HG03066 (cell line): ENCODE results near the gene KANSL1.
"Not testable (repeated sequence)": the region's sequence is repeated elsewhere in the genome, so short reads cannot be mapped to it uniquely, and the experiment has no call there.

Experiments
- ATAC-seq: cut with Tn5 transposase; IDR thresholded peaks from one replicate; pipeline ENCODE4 v1.9.1; 2021; ENCODE audit warnings: low read depth; ENCODE audit not compliant: unreplicated experiment

The KANSL1 gene

GRCh38 chr17:46007461-46007965 is 185.7 kb downstream of the KANSL1 start:
- ATAC-seq: no peak

GRCh38 chr17:46006082-46006481 is 187.1 kb downstream of the KANSL1 start:
- not testable (repeated sequence) for ATAC-seq

GRCh38 chr17:46003907-46004748 is 189.1 kb downstream of the KANSL1 start:
- ATAC-seq: no peak

GRCh38 chr17:46002973-46003316 is 190.3 kb downstream of the KANSL1 start:
- no peak for ATAC-seq

DNA sequence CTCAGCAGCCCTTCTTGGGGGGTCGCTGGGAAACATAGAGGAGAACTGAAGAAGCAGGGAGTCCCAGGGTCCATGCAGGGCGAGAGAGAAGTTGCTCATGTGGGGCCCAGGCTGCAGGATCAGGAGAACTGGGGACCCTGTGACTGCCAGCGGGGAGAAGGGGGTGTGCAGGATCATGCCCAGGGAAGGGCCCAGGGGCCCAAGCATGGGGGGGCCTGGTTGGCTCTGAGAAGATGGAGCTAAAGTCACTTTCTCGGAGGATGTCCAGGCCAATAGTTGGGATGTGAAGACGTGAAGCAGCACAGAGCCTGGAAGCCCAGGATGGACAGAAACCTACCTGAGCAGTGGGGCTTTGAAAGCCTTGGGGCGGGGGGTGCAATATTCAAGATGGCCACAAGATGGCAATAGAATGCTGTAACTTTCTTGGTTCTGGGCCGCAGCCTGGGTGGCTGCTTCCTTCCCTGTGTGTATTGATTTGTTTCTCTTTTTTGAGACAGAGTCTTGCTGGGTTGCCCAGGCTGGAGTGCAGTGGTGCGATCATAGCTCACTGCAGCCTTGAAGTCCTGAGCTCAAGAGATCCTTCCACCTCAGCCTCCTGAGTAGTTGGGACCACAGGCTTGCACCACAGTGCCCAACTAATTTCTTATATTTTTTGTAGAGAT is 190.8 kb downstream of the KANSL1 start:
- ATAC-seq: no peak

GRCh38 chr17:46001390-46002310 is 191.6 kb downstream of the KANSL1 start:
- ATAC-seq: no peak

DNA sequence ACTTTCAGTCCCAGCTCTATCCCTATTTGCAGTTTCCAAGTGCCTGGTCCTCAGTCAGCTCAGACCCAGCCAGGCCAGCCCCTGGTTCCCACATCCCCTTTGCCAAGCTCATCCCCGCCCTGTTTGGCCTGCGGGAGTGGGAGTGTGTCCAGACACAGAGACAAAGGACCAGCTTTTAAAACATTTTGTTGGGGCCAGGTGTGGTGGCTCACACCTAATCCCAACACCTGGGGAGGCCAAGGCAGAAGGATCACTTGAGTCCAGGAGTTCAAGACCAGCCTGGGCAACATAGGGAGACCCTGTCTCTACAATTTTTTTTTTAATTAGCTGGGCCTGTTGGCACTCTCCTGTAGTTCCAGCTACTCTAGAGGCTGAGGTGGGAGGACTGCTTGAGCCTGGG is 192.5 kb downstream of the KANSL1 start:
- no peak for ATAC-seq

DNA sequence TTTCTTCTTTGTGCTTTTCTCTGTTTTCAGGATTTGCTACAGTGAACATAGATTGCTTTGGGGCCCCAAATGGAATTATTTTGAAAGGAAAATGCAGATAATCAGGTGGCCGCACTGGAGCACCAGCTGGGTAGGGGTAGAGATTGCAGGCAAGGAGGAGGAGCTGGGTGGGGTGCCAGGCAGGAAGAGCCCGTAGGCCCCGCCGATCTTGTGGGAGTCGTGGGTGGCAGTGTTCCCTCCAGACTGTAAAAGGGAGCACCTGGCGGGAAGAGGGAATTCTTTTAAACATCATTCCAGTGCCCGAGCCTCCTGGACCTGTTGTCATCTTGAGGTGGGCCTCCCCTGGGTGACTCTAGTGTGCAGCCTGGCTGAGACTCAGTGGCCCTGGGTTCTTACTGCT is 192.9 kb downstream of the KANSL1 start:
- no peak for ATAC-seq

GRCh38 chr17:45999900-46000290 is 193.3 kb downstream of the KANSL1 start:
- no peak for ATAC-seq

GRCh38 chr17:45998987-45999899 is 194.0 kb downstream of the KANSL1 start, which contains the start of gene STH:
TSS of gene STH (plus strand) at chr17:45999250. CDS start at chr17:45999280, 30 bp downstream.
- ATAC-seq: no peak

GRCh38 chr17:45997624-45998023 is 195.6 kb downstream of the KANSL1 start:
- ATAC-seq: no peak

- ATAC-seq: no peak
These were observed 196.1 kb downstream of the KANSL1 start for GRCh38 chr17:45997166-45997565.

- no peak for ATAC-seq
These were observed 196.8 kb downstream of the KANSL1 start for GRCh38 chr17:45996282-45996937.

DNA sequence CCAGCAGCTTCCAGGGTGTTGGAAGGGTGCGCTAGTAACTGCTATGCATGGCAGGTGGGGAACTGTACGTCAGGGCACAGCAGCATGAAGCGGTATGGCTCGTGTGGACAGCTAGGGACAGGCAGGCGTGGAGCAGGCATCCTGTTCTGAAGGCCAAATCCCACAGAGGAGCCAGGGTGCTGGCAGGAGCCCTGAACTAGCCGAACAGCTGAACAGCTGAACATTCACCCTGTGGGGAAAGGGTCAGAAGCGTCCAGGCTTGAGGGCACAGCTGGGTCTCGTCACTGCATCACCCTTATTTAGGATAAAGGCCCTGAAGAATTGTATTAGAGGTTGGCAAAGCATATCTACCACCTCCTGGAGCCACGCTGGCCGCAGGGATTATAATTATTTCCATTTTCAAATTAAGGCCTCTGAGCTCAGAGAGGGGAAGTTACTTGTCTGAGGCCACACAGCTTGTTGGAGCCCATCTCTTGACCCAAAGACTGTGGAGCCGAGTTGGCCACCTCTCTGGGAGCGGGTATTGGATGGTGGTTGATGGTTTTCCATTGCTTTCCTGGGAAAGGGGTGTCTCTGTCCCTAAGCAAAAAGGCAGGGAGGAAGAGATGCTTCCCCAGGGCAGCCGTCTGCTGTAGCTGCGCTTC is 197.5 kb downstream of the KANSL1 start:
- ATAC-seq: no peak

DNA sequence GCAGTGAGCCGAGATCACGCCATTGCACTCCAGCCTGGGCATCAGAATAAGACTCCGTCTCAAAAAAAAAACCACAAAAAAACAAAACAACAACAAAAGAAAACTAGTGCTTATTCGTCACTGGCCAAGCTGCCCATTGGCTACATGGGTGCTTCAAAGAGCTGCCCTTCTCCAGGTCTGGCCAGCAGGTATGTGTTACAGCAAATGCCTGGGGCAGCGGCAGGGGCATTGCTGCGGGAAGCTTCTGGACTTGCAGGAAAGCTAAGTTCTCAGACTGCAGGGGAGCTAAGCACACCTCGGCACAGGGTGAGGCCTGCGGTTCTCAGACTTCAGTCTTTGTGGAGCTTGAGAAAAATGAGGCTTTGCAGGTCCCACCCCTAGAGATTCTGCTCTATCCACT is 198.2 kb downstream of the KANSL1 start:
- no peak for ATAC-seq

- ATAC-seq: no peak
These were observed 199.1 kb downstream of the KANSL1 start for GRCh38 chr17:45993962-45994627.

DNA sequence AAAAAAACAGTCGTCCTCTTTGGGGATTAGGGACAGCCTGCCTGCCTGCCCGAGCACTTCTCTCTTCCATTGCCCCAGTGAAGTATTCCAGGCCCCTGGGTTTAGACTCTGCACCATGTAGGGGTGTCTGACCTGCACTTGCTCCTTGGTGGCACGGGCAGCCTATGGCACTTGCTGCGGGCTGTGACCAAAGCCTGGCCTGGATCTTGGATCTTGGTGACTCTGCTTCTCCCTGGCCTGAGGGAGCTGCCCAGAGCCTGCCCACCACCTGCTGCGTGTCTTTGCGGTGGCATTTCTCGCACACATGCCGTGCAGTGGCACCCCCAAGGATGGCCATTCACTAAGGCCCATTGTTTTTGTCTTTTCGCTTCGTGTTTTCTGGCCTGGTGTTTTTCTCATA is 200.3 kb downstream of the KANSL1 start:
- ATAC-seq: no peak

- ATAC-seq: no peak
These were observed 201.1 kb downstream of the KANSL1 start for GRCh38 chr17:45992175-45992574.
